HG02870 (cell line): ENCODE measurements around the gene PLXNA1.

Source experiments
- ATAC-seq: cut with Tn5 transposase; IDR thresholded peaks from one replicate; pipeline ENCODE4 v1.9.1; 2021; ENCODE audit warnings: mild to moderate bottlenecking, moderate library complexity; ENCODE audit not compliant: unreplicated experiment

The PLXNA1 gene

DNA sequence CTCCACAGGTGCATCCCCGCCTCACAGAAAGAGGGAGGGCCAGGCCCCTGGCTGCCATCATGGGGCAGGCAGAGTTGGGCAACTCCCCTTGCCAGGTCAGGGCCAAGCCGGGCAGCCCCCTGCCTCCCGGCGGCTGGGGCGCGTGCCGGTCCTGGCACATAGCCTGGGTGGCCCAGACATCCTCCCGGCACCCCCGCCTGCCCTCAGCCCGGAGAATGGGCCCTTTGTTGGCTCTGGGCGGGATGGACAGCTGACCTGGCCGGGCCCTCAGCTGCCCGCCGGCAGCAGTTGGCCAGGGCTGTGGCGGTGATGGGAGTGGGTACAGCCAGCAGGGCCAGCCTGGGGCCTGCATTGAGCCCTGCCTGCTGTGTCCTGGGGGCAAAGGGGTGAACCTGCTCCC lies 16.5 kb downstream of the PLXNA1 start:
- ATAC-seq, result no peak

DNA sequence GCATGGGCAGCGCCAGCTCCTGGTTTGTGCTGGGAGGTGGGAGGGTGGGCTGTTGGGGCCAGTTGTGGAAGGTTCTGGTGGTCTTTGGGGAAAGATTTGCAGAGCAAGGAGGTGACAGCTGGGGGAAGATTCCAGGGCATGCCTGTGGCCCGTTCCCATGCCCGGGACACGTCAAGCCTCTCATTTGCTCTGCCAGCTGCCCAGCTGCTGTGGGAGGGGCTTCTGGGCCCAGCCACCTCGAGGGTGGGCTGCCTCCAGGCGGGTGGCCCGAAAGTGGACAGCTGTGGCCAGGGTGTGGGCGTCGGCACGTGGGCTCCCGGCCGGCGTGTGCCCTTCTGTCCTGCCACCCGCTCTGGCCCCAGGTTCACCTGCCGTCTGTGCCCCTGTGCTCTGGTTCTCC lies 17.2 kb downstream of the PLXNA1 start:
- ATAC-seq, result no peak

DNA sequence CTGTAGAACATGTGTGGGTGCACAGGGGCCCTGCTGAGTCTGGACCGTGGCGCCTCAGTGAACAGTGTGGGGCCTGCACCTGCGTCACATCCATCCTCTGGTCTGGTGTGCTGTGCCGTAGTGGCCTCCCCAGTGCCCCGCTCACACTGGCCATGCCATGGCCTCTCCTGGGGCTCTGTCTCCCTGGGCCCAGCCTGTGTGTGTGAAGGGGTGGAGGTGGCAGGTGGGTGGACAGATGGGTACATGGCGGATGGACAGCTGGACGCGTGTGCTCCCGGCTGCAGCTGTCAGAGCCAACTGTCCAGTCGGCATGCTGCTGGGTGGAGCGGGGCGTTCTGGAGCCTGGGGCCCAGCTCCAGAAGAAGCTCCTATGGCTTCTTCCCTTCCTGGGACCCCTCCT lies 17.8 kb downstream of the PLXNA1 start:
- ATAC-seq, result no peak

DNA sequence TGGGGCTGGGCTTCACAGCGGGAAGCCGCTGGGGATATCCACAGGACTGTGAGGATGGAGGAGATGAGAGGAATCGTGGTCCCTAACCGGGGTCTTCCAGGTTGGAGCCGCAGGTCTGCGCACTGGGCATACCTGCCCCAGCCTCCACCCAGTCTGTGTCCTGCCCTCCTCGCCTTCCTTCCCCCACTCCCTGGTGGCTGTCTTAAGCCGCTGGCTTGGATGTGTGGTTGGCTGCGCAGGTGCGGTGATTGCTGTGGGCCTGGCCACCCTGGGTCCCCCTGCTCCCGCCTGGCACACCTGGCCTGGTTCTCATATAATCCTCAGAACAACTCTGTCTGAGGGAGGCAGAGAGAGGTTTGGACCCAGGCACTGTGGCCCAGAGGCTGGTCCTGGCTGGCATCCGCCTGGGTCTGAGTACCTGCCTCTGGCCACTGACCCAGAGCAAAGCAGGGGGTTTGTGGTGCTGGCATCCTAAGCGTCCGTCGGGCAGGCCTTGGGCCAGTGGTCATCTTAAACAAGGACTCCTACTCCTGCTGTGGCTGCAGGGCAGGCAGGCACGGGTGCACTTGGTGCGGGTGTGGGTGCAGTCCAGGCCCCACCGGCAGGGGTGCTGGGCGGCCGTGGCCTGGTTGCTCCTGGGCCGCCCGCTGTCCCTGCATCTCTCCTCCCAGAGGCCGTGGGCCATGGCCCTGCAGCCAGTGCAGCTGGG lies 18.7 kb downstream of the PLXNA1 start:
- ATAC-seq, result no peak

DNA sequence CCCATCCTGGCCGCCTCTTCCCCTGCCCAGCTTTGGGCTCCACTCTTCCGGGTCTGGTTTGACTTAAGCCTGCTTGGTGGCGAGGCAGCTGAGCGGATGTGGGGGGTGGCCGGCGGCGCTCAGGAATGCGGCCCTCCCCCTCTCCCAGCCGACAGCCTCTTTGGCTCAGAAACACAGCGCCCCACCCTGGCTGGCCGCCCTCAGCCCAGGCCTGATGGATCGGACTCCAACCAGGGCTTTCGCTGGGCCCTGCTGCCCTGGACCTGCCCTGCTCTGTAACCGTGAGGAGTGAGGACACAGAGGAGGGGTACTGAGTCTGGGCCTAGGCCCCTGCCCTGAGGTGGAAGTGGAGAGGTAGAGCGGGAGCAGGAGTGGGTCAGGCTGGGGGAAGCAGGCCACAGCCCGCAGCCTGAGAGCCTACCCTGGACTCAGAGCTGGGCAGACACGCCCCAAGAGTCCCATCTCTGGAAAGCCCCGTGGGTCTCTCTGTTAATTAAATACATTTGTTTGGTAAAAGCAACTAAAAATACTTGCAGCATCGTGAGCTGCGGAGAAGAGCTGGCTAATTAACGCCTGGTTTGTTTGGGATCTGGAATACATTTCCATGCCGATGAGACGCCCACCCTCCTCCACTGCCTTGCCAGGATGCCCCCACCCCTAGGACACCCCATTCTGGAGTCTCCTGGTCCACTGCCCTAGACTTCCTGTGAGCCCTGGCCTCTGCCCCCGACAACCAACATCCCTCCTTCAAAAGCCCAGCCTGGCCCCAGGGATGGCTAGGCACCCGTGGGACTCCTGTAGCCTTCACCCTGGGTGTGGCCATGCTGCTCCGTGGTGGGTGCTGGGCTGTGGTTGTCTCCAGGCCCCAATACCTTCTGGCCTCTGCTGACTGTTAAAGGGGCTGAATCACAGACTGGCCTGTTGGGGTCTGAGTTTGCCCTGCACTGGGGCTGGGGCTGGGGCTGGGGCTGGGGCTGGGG lies 19.6 kb downstream of the PLXNA1 start:
- ATAC-seq, result no peak

DNA sequence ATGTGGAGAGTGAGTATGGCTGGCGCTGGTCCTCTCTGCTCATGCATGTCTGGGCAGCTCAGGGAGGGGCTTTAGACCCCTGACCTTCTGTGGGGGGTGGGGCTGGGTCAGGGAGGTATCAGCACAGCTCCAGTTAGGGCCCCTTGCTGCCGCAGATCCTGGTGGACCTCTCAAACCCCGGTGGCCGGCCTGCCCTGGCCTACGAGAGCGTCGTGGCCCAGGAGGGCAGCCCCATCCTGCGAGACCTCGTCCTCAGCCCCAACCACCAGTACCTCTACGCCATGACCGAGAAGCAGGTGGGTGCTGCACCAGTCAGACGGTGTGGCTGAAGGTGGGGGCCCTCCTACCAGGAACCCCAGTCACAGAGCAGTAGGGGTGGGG lies 20.2 kb downstream of the PLXNA1 start:
- no peak for ATAC-seq

DNA sequence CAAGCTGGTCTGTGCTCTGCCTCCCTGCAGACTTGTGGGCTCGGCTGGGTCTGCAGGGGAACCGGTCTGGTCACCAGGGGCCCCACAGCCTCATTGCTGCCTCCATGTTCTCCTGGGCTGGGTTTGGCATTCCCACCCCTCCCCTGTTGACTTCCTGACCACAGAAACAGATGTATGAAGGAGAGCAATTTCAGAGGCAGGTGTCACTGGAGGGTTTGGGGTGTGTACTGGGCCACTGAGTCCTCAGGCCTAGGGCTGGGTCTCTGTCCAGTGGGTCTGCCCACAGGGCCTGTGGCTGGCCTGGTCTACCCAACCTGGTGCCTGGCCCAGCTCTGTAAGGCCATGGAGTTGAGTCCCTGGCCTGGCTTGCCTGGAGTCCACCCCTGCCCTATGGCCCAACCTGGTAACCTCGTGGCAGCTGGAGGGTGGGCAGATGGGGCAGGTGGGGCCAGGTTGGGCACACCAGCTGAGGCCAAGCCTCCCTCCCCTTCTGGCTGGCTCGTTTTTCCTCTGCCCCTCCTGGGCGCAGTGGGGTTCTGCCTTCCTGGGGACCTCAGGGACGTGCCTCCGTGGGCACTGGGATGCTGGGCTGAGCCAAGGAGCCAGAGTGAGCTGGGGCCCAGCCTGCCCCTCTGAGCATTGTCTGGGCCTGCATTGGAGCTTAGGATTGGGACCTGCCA lies 20.8 kb downstream of the PLXNA1 start:
- no peak for ATAC-seq

DNA sequence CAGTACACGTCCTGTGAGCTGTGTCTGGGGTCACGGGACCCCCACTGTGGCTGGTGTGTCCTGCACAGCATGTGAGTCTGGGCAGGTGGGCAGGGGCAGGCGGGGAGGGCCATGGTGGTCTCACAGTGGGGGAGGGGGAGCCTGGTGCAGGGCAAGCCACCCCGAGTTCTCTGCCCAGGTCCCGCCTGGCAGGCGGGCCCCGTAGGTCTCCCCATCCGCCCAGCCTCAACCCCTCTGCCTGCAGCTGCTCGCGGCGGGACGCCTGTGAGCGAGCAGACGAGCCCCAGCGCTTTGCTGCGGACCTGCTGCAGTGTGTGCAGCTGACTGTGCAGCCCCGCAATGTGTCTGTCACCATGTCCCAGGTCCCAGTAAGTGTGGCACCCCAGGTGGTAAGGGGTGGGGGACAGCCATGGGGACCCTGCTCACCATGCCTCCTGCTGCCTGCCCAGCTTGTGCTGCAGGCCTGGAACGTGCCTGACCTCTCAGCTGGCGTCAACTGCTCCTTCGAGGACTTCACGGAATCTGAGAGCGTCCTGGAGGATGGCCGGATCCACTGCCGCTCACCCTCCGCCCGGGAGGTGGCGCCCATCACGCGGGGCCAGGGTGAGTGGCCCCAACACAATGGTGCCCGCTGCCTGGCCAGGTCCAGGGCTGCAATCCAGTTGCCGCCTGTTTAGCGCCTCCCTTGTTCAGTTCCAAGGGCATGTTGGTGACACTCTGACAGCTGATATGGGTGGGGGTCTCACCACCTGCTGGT lies 21.9 kb downstream of the PLXNA1 start:
- ATAC-seq, result no peak

DNA sequence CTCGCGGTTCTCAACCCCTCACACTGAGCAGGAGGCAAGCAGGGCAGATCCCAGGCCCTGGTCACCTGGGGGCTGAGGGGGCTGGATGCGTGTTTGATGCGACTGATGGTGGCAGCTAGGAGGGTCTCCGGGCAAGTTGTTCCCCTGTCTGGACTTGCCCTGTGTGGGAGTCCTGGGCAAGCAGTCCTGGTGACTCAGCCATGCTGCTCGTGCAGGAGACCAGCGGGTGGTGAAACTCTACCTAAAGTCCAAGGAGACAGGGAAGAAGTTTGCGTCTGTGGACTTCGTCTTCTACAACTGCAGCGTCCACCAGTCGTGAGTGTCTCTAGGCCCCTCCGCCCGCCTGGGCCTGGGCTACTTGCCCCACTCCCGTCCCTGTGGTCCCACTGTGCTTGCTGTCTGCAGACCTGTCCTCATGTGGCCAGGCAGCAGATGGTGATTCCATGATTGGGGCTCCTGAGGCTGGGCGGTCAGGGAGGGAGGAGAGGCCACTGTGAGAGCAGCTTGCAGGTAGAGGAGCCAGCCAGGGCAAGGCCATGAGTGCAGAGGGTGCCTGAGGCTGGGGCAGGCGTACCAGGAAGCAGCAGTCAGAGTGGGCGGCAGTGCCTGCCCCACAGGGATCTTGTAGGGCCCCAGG lies 23.1 kb downstream of the PLXNA1 start:
- no peak for ATAC-seq

DNA sequence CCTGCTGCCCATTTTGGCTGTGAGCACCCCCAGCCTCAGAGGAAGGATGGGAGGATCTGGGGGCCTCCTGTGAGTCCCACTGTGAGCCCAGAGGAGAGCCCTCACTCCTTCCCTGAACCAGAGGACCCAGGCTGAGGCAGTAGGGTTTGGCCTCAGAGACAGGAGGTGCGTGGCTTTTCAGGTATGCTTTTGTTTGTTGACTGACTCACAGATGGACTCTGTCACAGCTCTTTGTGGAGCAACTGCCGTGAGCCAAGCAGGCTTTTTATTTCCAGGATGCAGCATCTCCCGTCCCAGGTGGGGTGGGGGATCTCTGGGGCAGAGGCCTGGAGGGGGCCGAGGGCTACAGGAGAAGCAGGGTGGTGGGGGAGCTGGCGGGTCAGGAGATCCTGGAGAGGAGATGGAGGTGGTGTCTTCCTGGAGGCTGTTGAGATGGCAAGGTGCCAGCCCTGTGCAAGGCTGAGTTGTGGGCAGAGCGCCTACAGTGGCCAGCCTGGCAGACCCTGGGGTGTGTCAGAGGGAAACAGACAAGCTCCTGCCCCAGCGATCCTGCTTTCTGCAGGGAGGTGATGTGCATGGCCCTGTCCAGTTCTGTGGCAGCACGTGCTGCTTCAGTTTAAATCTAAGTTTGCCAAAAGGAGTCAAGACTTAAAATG lies 24.0 kb downstream of the PLXNA1 start:
- no peak for ATAC-seq

DNA sequence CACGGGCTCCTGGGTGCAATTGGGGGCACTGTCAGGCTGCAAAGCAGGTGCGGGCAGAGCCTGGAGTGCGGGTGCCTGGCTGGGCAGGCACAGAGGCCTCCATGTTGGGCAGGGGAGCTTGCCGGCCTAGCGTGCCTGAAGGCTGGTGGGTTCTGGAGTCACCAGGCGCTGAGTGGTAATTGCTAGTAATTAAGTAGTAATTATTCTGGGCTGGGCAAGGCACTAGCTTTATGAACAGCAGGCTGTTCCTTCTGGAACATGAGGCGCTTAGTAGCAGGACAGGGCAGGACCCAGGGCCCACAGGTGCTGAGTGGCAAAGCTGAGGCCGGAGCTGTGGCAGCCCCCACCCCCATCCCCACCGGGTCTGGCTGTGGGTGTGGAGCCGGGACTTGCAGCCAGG lies 25.3 kb downstream of the PLXNA1 start:
- no peak for ATAC-seq

DNA sequence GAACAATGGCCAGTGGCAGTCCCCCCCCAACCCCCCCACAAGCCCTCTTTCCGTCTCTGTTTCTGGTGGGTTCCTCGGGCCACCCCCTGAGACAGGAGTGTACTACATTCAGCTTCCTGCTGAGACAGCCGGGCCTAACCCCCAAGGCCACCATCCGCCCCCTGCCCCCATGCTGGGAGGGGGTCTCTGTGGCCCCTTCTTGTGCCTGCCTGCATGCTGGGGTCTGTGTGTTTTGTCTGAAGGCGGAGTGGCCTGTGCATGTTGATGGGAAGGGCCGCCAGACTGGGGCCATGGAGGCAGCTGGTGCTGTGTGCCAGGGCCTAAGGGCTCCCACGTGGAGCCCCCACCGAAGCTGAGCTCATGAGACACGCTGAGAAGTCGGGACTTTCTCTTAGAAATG lies 26.6 kb downstream of the PLXNA1 start:
- ATAC-seq, result no peak

DNA sequence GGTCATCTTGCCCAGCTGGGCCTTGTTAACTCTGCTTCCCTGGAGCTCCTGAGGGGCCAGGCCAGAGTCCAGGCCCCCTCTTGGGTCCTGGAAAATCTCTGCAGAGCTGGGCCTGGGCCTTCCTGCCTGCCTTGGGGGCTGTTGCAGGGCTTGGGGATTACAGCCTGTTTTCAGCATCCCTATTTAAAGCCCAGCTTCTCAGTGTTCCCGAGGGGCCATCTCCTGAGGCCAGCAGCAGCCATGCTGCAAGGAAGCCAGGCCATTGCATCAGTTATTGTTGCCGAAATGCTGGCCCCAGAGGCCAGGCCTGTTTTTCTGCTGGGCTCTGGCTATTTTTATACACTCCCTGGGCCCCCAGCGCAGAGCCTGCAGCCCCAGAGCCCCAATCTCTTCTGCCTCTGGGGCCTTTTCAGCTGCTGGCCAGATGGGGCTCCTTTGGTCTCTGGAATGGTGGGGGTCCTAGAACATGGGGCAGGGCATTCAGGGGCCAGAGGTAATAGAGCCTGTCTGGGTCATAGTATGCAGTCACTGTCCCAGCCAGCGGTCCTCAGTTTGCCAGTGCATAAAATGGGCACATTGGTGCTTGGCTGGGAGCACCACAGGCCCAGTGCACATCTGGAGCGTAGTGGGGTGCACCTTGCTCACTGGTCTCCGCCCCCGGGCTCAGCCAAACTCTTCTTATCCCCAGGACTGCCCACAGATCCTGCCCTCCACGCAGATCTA lies 28.5 kb downstream of the PLXNA1 start:
- ATAC-seq, result no peak

DNA sequence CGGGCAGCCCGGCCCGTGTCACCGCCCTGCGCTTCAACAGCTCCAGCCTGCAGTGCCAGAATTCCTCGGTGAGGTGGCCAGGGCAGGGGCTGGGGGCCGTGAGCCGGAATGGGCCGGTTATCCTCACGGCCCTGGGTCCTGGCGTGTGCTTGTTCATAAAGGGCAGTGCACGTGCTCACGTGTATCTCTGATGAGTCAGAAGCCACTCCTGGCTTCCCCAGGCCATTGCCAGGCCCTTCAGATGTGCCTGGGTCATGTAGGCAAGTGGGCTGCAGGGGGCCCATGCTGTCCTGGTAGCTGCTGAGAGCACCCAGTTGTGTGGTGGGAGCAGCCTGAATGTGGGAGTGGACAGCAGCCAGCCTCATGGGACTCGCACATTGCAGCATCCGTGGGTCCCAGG lies 29.2 kb downstream of the PLXNA1 start:
- ATAC-seq, result no peak

DNA sequence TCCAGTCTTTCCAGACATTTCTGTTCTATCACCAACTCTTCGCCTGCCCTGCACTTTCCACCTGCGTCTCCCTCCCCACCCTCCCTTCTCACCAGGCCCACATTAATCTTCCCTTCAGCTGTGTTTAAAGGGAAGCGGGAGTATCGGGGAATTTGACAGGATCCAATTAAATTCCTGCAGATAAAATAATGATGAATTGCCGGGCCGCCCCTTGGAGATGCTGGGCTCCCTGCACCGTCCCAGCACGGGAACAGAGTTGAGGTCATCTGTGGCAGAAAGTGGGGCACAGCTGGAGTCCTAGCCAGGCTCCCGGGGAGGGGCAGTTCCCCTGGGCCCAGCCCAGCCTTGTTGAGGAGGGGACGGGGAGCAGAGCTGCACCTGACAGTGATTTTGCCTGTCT lies 30.3 kb downstream of the PLXNA1 start:
- no peak for ATAC-seq

DNA sequence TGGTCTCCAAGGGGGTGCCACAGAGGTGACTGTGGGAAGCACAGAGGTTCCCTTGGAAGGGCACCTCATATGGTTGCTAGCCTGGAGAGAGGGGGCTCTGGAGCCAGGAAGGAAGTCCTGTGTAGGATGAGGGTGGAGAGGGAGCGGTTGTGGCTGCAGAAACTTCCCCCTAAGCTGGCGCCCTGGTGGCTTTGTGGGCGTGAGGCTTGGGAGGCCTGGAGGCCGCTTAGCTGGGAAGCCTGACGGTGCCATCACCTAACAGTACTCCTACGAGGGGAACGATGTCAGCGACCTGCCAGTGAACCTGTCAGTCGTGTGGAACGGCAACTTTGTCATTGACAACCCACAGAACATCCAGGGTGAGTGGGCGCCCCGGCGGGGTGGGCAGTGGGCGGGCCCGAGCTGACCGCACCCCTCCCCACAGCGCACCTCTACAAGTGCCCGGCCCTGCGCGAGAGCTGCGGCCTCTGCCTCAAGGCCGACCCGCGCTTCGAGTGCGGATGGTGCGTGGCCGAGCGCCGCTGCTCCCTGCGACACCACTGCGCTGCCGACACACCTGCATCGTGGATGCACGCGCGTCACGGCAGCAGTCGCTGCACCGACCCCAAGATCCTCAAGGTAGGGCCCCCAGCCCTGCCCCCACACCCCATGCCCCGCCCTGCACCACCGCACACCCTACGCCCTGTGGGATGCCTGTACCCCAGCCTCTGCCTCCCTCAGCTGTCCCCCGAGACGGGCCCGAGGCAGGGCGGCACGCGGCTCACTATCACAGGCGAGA lies 31.0 kb downstream of the PLXNA1 start:
- no peak for ATAC-seq

DNA sequence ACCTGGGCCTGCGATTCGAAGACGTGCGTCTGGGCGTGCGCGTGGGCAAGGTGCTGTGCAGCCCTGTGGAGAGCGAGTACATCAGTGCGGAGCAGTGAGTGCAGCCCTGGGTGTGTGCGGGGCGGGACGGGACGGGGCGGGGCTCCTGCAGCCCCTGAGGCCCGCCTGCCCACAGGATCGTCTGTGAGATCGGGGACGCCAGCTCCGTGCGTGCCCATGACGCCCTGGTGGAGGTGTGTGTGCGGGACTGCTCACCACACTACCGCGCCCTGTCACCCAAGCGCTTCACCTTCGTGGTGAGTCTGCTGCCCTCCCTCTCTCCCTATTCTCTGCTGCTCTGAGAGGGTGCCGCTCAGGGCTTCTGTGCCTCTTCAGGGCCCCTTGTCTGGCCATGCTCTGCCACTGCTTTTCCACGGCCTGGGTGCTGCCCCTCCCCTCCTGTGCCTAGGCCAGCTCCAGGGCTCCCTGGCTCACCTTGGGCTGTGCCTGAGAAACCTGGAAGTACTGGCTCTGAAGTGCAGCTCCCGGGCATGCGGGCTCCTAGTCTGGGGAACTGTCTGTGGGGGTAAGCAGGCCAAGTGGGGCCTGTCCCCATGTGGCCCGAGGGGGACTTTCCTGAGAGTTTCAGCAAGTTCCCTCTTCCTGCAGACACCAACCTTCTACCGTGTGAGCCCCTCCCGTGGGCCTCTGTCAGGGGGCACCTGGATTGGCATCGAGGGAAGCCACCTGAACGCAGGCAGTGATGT lies 31.8 kb downstream of the PLXNA1 start:
- ATAC-seq, result peak; percentile 36
